WTC11 (cell line): Measurements from ENCODE around the gene ISOC2. TPM values are rescaled to one million over a fixed set of nuclear protein-coding genes. Genes with fewer than 3 reads are reported as not detected.
A peak's percentile ranks its signal among the peaks of the same experiment; 100 is the strongest.

Experiments
- ATAC-seq: fragments of 200-7000 bp; cut with Tn5 transposase; 2 replicates; pipeline ENCODE4 v1.10.0; 2021; ENCODE audit warnings: mild to moderate bottlenecking, moderate library complexity
- CTCF ChIA-PET: fragments of 300-600 bp; sonication (Branson Sonifier 250); formaldehyde crosslinking; loops from one replicate; lab custom pipeline; 2021; ENCODE audit warnings: antibody characterized with exemption; lab: Charles Lee
- POLR2A ChIA-PET: fragments of 350-600 bp; sonication (Branson Sonifier 250); formaldehyde crosslinking; loops from one replicate; lab custom pipeline; 2021; ENCODE audit warnings: antibody characterized with exemption; lab: Charles Lee
- DNase-seq: peaks from one replicate; pipeline ENCODE4 v3.0.0; 2021; ENCODE audit warnings: low spot score
- H3K27ac Mint-ChIP-seq: 2 replicates; pipeline ENCODE4 v1.8.0; 2021; ENCODE audit warnings: mixed read lengths
- H3K27me3 Mint-ChIP-seq: 2 replicates; pipeline ENCODE4 v1.8.0; 2021; ENCODE audit warnings: low read depth, mild to moderate bottlenecking, moderate library complexity, mixed read lengths
- H3K36me3 Mint-ChIP-seq: 2 replicates; pipeline ENCODE4 v1.8.0; 2021; ENCODE audit warnings: mixed read lengths
- H3K4me1 Mint-ChIP-seq: 2 replicates; pipeline ENCODE4 v1.8.0; 2022; ENCODE audit warnings: mixed read lengths
- H3K4me3 Mint-ChIP-seq: 2 replicates; pipeline ENCODE4 v1.8.0; 2021; ENCODE audit warnings: mild to moderate bottlenecking, moderate library complexity, mixed read lengths
- H3K9me3 Mint-ChIP-seq: 2 replicates; pipeline ENCODE4 v1.8.0; 2021; ENCODE audit warnings: mixed read lengths
- ATF1 ChIP-seq: sonication (generic); formaldehyde crosslinking; IDR thresholded peaks from 2 replicates; pipeline ENCODE4 v1.8.1; 2023; ENCODE audit warnings: mild to moderate bottlenecking, moderate library complexity, missing genetic modification reagents
- CBFB ChIP-seq: sonication (generic); formaldehyde crosslinking; IDR thresholded peaks from 2 replicates; pipeline ENCODE4 v1.8.1; 2022; ENCODE audit warnings: mild to moderate bottlenecking, low read depth, missing genetic modification reagents
- ELF4 ChIP-seq: sonication (generic); formaldehyde crosslinking; IDR thresholded peaks from 2 replicates; pipeline ENCODE4 v1.8.1; 2022; ENCODE audit warnings: low read depth, mild to moderate bottlenecking, moderate library complexity, missing genetic modification reagents
- GABPB1 ChIP-seq: sonication (generic); formaldehyde crosslinking; IDR thresholded peaks from 2 replicates; pipeline ENCODE4 v1.8.1; 2023; ENCODE audit warnings: mild to moderate bottlenecking, missing genetic modification reagents
- GRHL2 ChIP-seq: fragments of 250-450 bp; sonication (Bioruptor Pico); IDR thresholded peaks from 2 replicates; pipeline ENCODE4 v1.8.0; 2022; ENCODE audit warnings: mild to moderate bottlenecking, moderate library complexity; ENCODE audit not compliant: insufficient replicate concordance, severe bottlenecking
- GTF2I ChIP-seq: fragments of 250-450 bp; sonication (Bioruptor Pico); conservative IDR thresholded peaks from 2 replicates; pipeline ENCODE4 v1.4.0; 2021; ENCODE audit warnings: mild to moderate bottlenecking
- IRF2 ChIP-seq: sonication (generic); formaldehyde crosslinking; IDR thresholded peaks from 2 replicates; pipeline ENCODE4 v1.8.0; 2022; ENCODE audit warnings: low read depth, missing genetic modification reagents, borderline replicate concordance
- RELA ChIP-seq: sonication (generic); formaldehyde crosslinking; IDR thresholded peaks from 2 replicates; pipeline ENCODE4 v1.8.1; 2022; ENCODE audit warnings: missing genetic modification reagents, mild to moderate bottlenecking, borderline replicate concordance
- SMAD3 ChIP-seq: sonication (generic); formaldehyde crosslinking; IDR thresholded peaks from 2 replicates; pipeline ENCODE4 v1.8.0; 2022; ENCODE audit warnings: missing genetic modification reagents, mild to moderate bottlenecking, borderline replicate concordance
- SOX15 ChIP-seq: fragments of 250-450 bp; sonication (Bioruptor Pico); IDR thresholded peaks from 2 replicates; pipeline ENCODE4 v1.9.0; 2021; ENCODE audit warnings: mild to moderate bottlenecking
- TCF7 ChIP-seq: sonication (generic); formaldehyde crosslinking; IDR thresholded peaks from 2 replicates; pipeline ENCODE4 v1.8.0; 2022; ENCODE audit warnings: mild to moderate bottlenecking, low read depth, missing genetic modification reagents, moderate library complexity
- TEAD4 ChIP-seq: sonication (generic); formaldehyde crosslinking; IDR thresholded peaks from 2 replicates; pipeline ENCODE4 v1.8.0; 2022; ENCODE audit warnings: mild to moderate bottlenecking, missing genetic modification reagents
- ZNF423 ChIP-seq: fragments of 250-450 bp; sonication (Bioruptor Pico); IDR thresholded peaks from 2 replicates; pipeline ENCODE4 v2.1.2; 2022; ENCODE audit warnings: mild to moderate bottlenecking, moderate library complexity
- total RNA-seq: library from RNA; stranded (reverse); gene quantifications from 3 replicates; pipeline ENCODE4 v1.2.3, GENCODE V29; 2021
- TF ChIP-seq, protein P1 (sequence below): fragments of 250-450 bp; sonication (Bioruptor Pico); conservative IDR thresholded peaks from 2 replicates; pipeline ENCODE4 v1.9.0; 2021; ENCODE audit warnings: mild to moderate bottlenecking
- TF ChIP-seq, protein P2 (sequence below): sonication (generic); formaldehyde crosslinking; IDR thresholded peaks from 2 replicates; pipeline ENCODE4 v1.8.1; 2022; ENCODE audit warnings: mild to moderate bottlenecking, missing genetic modification reagents, moderate library complexity, borderline replicate concordance
- TF ChIP-seq, protein P3 (sequence below): sonication (generic); formaldehyde crosslinking; conservative IDR thresholded peaks from 2 replicates; pipeline ENCODE4 v1.8.1; 2022; ENCODE audit warnings: mild to moderate bottlenecking, missing genetic modification reagents
- TF ChIP-seq, protein P4 (sequence below): sonication (generic); formaldehyde crosslinking; IDR thresholded peaks from 2 replicates; pipeline ENCODE4 v1.8.1; 2023; ENCODE audit warnings: mild to moderate bottlenecking, moderate library complexity, missing genetic modification reagents
- TF ChIP-seq, protein P5 (sequence below): fragments of 200-600 bp; IDR thresholded peaks from 2 replicates; pipeline ENCODE4 v1.8.0; 2022; ENCODE audit warnings: antibody characterized with exemption

ISOC2 gene
- total RNA-seq, 1 experiment from 2014 or later = 96.3 TPM

DNA sequence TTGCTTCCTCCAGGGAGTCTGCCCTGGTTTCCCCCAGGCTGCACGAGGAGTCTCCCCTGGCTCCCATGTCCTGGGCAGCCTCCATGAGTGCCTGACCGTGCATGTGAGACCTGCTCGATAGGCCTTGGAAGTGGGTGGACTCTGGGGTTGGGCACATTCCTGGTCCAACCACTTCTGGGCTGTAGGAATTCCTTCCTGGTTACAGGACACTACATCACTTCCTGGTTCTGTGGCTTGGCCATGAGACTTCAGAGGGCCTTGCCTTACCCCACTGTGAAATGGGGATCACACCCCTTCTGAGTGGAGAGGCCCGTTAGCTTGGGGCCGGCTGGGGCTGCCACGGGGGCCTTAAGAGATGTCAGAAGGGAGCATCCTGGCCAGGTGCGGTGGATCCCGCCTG, 11.0 kb upstream of the ISOC2 start:
- Mint-ChIP-seq H3K9me3 (no peaks in the 10 kb centered on the region), H3K27me3 (peaks cover 17% of the 10 kb centered on the region), H3K4me1 (peaks cover 19% of the 10 kb centered on the region), H3K27ac (no peak overlapping the region), H3K4me3 (no peak overlapping the region), H3K36me3 (no peaks in the 10 kb centered on the region)
- TF ChIP-seq, protein P1, sequence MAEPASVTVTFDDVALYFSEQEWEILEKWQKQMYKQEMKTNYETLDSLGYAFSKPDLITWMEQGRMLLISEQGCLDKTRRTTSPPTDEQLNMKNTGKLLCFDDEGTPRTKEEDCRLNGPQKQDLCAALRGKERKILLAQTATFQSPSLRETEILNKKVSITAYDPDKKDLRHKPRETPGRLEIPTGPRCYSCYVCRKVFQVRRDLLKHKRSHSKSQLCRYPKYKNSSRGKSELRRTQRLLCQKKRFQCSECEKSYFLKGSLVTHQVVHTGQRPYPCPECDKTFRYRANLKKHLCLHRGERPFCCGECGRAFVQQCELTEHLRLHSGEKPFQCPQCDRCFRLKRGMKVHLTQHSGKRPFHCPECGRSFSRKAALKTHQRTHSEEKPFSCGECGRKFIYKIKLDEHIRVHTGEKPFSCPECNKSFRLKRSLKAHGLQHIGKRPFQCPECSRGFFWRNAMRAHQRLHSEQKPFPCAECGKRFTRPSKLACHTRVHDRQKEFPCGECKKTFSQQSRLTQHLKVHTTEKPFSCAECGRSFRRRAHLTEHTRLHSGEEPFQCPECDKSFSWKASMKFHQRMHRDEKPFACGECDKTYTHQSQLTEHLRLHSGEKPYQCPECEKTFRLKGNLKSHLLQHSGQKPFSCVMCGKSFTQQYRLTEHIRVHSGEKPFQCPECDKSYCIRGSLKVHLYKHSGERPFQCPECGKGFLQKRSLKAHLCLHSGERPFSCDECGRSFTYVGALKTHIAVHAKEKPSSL (CRISPR knock-in tag) = no peak
- ChIA-PET CTCF (no interaction called here), POLR2A (no interaction called here)
- no peak for ATAC-seq
- DNase-seq = no peak

DNA sequence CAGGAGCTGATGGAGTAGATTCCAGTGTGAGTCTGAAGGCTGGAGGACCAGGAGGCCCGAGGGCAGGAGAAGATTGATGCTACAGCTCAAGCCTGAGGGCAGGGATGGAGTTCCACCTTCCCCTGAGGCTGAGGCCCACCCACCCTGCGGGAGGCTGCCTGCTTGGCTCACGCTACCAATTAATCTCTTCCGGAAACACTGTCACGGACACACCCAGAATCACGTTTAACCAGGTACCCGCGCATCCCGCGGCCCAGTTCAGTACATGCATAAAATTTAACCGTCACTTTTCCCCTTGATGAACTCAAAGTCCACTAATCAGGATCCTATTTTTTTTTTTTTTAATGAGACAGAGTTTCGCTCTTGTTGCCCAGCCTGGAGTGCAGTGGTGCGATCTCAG, 9.8 kb upstream of the ISOC2 start:
- Mint-ChIP-seq H3K36me3 (no peaks in the 10 kb centered on the region), H3K27me3 (peaks cover 26% of the 10 kb centered on the region), H3K4me1 (peaks cover 20% of the 10 kb centered on the region)
- no peak for ATAC-seq
- TF ChIP-seq ELF4 (CRISPR knock-in tag) (no peak), CBFB (no peak), GRHL2 (CRISPR knock-in tag) (no peak), SMAD3 (CRISPR knock-in tag) (no peak), TCF7 (CRISPR knock-in tag) (no peak), ATF1 (no peak), GTF2I (CRISPR knock-in tag) (no peak), IRF2 (CRISPR knock-in tag) (no peak), GABPB1 (no peak)
- TF ChIP-seq, protein P2, sequence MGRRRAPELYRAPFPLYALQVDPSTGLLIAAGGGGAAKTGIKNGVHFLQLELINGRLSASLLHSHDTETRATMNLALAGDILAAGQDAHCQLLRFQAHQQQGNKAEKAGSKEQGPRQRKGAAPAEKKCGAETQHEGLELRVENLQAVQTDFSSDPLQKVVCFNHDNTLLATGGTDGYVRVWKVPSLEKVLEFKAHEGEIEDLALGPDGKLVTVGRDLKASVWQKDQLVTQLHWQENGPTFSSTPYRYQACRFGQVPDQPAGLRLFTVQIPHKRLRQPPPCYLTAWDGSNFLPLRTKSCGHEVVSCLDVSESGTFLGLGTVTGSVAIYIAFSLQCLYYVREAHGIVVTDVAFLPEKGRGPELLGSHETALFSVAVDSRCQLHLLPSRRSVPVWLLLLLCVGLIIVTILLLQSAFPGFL = no peak
- TF ChIP-seq, protein P3, sequence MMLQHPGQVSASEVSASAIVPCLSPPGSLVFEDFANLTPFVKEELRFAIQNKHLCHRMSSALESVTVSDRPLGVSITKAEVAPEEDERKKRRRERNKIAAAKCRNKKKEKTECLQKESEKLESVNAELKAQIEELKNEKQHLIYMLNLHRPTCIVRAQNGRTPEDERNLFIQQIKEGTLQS (CRISPR knock-in tag) = no peak
- TF ChIP-seq, all 79 proteins: peak for 0
- CTCF ChIA-PET = interaction anchor here (0.7 to 1.4 kb wide), 2 partner anchors 32 to 182 kb away, joined by 4 to 6 read pairs; no protein-coding TSS in a partner anchor
- Mint-ChIP-seq H3K27ac (no peak overlapping the region), H3K4me3 (no peak overlapping the region), H3K9me3 (no peaks in the 10 kb centered on the region)
- DNase-seq = no peak
- POLR2A ChIA-PET = no interaction called here

DNA sequence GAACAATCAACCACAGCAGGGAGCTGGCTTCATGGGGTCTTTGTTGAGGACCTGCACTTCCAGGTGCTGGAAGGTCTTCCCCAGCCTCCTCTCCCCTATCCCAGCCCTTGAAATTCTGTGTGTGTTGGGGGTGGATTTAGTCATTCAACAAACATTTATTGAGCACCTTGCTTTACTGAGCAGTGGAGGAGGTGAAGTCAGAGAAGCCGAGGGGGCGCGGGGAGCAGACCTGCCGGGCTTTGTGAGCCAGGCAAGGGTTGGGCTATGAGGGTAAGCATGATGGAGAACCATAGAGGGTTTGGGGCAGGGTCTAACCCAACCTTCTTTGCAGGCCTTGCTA, 6.6 kb upstream of the ISOC2 start:
- Mint-ChIP-seq H3K4me3 (no peak overlapping the region), H3K27me3 (peaks cover 33% of the 10 kb centered on the region), H3K4me1 (peaks cover 23% of the 10 kb centered on the region), H3K9me3 (no peaks in the 10 kb centered on the region), H3K27ac (no peak overlapping the region), H3K36me3 (no peaks in the 10 kb centered on the region)
- ATAC-seq = no peak
- TF ChIP-seq ZNF423 (CRISPR knock-in tag) (peak; percentile 69; the same call in 1 of the 2 replicates), RELA (CRISPR knock-in tag) (no peak)
- TF ChIP-seq, all 79 proteins: peak for 1
- CTCF ChIA-PET = interaction anchor here (0.6 to 3.2 kb wide), 49 partner anchors 8 to 795 kb away, joined by 3 to 68 read pairs (median 6); partner anchors contain the start of genes DNAAF3, FIZ1, HSPBP1 and IL11
- no peak for DNase-seq
- POLR2A ChIA-PET = no interaction called here

DNA sequence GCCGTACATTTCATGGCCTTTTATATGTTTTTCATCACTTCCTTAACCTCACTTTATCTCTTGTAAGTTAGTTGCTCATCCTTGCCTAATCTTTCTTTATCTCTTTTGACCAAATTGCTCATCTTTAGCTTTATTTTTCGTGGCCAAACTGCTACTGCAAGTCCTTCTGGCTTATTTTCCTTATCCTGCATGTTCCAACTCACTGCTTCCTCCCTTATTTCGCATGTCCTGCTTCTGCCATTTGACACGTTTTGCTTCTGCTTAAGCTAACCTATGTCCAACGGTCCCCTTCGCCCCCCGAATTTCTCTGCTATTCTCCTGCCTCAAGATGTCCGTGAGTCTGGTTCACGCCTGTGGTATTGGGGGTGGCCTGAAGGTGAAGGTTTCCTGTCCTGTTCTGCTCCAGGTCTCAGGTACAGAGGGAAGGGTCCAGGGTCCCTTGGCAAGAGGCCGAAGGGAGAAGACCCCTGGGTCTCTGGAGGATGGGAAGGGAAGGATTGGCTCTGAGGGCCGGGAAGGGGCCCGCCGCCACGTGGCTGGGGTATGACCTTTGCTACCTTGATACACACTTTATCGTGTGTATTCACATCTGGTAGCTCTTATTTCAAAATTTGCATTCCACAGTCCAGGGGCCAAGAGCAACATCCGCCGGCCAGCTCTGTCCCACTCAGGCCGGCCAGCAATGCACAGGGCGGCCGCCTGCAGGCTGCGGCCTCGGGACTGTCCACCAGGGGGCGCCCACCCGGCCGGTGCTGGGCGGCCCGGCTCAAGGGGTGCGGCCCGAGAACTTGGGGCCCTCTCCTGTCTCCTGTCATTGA, 6.0 kb upstream of the ISOC2 start:
- ChIA-PET CTCF (interaction anchor here (0.5 to 3.2 kb wide), 69 partner anchors 8 to 994 kb away, joined by 3 to 68 read pairs (median 5); partner anchors contain the start of genes CDC42EP5, DNAAF3, EPS8L1 and FIZ1), POLR2A (no interaction called here)
- Mint-ChIP-seq H3K27ac (no peak overlapping the region), H3K9me3 (no peaks in the 10 kb centered on the region), H3K36me3 (no peaks in the 10 kb centered on the region), H3K4me3 (no peak overlapping the region), H3K4me1 (peaks cover 27% of the 10 kb centered on the region), H3K27me3 (peaks cover 33% of the 10 kb centered on the region)
- DNase-seq (peak; percentile 77), ATAC-seq (peak; percentile 78)
- TF ChIP-seq, protein P4, sequence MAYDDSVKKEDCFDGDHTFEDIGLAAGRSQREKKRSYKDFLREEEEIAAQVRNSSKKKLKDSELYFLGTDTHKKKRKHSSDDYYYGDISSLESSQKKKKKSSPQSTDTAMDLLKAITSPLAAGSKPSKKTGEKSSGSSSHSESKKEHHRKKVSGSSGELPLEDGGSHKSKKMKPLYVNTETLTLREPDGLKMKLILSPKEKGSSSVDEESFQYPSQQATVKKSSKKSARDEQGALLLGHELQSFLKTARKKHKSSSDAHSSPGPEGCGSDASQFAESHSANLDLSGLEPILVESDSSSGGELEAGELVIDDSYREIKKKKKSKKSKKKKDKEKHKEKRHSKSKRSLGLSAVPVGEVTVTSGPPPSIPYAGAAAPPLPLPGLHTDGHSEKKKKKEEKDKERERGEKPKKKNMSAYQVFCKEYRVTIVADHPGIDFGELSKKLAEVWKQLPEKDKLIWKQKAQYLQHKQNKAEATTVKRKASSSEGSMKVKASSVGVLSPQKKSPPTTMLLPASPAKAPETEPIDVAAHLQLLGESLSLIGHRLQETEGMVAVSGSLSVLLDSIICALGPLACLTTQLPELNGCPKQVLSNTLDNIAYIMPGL = 0 out of 2 replicates have a peak, but pooled peaks have one; percentile 59
- TF ChIP-seq, protein P5, sequence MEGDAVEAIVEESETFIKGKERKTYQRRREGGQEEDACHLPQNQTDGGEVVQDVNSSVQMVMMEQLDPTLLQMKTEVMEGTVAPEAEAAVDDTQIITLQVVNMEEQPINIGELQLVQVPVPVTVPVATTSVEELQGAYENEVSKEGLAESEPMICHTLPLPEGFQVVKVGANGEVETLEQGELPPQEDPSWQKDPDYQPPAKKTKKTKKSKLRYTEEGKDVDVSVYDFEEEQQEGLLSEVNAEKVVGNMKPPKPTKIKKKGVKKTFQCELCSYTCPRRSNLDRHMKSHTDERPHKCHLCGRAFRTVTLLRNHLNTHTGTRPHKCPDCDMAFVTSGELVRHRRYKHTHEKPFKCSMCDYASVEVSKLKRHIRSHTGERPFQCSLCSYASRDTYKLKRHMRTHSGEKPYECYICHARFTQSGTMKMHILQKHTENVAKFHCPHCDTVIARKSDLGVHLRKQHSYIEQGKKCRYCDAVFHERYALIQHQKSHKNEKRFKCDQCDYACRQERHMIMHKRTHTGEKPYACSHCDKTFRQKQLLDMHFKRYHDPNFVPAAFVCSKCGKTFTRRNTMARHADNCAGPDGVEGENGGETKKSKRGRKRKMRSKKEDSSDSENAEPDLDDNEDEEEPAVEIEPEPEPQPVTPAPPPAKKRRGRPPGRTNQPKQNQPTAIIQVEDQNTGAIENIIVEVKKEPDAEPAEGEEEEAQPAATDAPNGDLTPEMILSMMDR = peak; percentile 98
- TF ChIP-seq GABPB1 (0 out of 2 replicates have a peak, but pooled peaks have one; percentile 30), TEAD4 (CRISPR knock-in tag) (no peak), SOX15 (CRISPR knock-in tag) (no peak)
